ENCODE results near the gene NT5C2.
A peak's percentile ranks its signal among the peaks of the same experiment; 100 is the strongest.

Gene NT5C2

GRCh38 chr10:103053659-103054581, 139.2 kb downstream of the NT5C2 start:
- H3K27me3 ChIP-seq (ENCODE audit: control insufficient read depth, insufficient read depth, low read length, poor library complexity, severe bottlenecking): no peaks in the 10 kb centered on the region
- 60 to 61% methylated on average over 20 of the region's 20 CpGs for WGBS, 2 experiments
- H3K27ac ChIP-seq (ENCODE audit: insufficient read depth, low read depth, low read length, poor library complexity, severe bottlenecking): no peak overlapping the region
- H3K9me3 ChIP-seq (ENCODE audit: control insufficient read depth, low read length): no peaks in the 10 kb centered on the region
- peaks cover 6% of the 10 kb centered on the region for H3K36me3 ChIP-seq (ENCODE audit: control insufficient read depth, insufficient read depth, low read length)
- H3K4me3 ChIP-seq (ENCODE audit: insufficient read depth, low read depth, low read length): no peak overlapping the region
- H3K4me1 ChIP-seq (ENCODE audit: control insufficient read depth, insufficient read depth, low read length): no peaks in the 10 kb centered on the region

GRCh38 chr10:103049237-103049636, 143.8 kb downstream of the NT5C2 start:
- Histone ChIP-seq H3K4me3 (ENCODE audit: insufficient read depth, low read depth, low read length) (no peak overlapping the region), H3K4me1 (ENCODE audit: control insufficient read depth, insufficient read depth, low read length) (peaks cover 9% of the 10 kb centered on the region), H3K36me3 (ENCODE audit: control insufficient read depth, insufficient read depth, low read length) (no peaks in the 10 kb centered on the region), H3K27me3 (ENCODE audit: control insufficient read depth, insufficient read depth, low read length, poor library complexity, severe bottlenecking) (no peaks in the 10 kb centered on the region), H3K27ac (ENCODE audit: insufficient read depth, low read depth, low read length, poor library complexity, severe bottlenecking) (no peak overlapping the region), H3K9me3 (ENCODE audit: control insufficient read depth, low read length) (no peaks in the 10 kb centered on the region)
- 89 to 90% methylated on average over 5 to 6 of the region's 6 CpGs for WGBS, 2 experiments

- 100% methylated on average over 2 to 3 of the region's 3 CpGs for WGBS, 2 experiments
- H3K27me3 ChIP-seq (ENCODE audit: control insufficient read depth, insufficient read depth, low read length, poor library complexity, severe bottlenecking): no peaks in the 10 kb centered on the region
- H3K36me3 ChIP-seq (ENCODE audit: control insufficient read depth, insufficient read depth, low read length): no peaks in the 10 kb centered on the region
- no peak overlapping the region for H3K4me3 ChIP-seq (ENCODE audit: insufficient read depth, low read depth, low read length)
- no peak overlapping the region for H3K27ac ChIP-seq (ENCODE audit: insufficient read depth, low read depth, low read length, poor library complexity, severe bottlenecking)
- H3K9me3 ChIP-seq (ENCODE audit: control insufficient read depth, low read length): no peaks in the 10 kb centered on the region
- H3K4me1 ChIP-seq (ENCODE audit: control insufficient read depth, insufficient read depth, low read length): peaks cover 16% of the 10 kb centered on the region
These were observed 145.7 kb downstream of the NT5C2 start for GRCh38 chr10:103047381-103047780.

- peaks cover 16% of the 10 kb centered on the region for H3K4me1 ChIP-seq (ENCODE audit: control insufficient read depth, insufficient read depth, low read length)
- 94% methylated on average over 3 of the region's 3 CpGs for WGBS, 2 experiments
- H3K27ac ChIP-seq (ENCODE audit: insufficient read depth, low read depth, low read length, poor library complexity, severe bottlenecking): no peak overlapping the region
- H3K9me3 ChIP-seq (ENCODE audit: control insufficient read depth, low read length): no peaks in the 10 kb centered on the region
- H3K36me3 ChIP-seq (ENCODE audit: control insufficient read depth, insufficient read depth, low read length): no peaks in the 10 kb centered on the region
- H3K27me3 ChIP-seq (ENCODE audit: control insufficient read depth, insufficient read depth, low read length, poor library complexity, severe bottlenecking): no peaks in the 10 kb centered on the region
- no peak overlapping the region for H3K4me3 ChIP-seq (ENCODE audit: insufficient read depth, low read depth, low read length)
These were observed 147.1 kb downstream of the NT5C2 start for GRCh38 chr10:103045961-103046360.

GRCh38 chr10:103044942-103045489, 148.1 kb downstream of the NT5C2 start:
- Histone ChIP-seq H3K27ac (ENCODE audit: insufficient read depth, low read depth, low read length, poor library complexity, severe bottlenecking) (peak overlapping the region; percentile 78), H3K9me3 (ENCODE audit: control insufficient read depth, low read length) (no peaks in the 10 kb centered on the region), H3K4me3 (ENCODE audit: insufficient read depth, low read depth, low read length) (no peak overlapping the region), H3K4me1 (ENCODE audit: control insufficient read depth, insufficient read depth, low read length) (peaks cover 16% of the 10 kb centered on the region), H3K36me3 (ENCODE audit: control insufficient read depth, insufficient read depth, low read length) (no peaks in the 10 kb centered on the region), H3K27me3 (ENCODE audit: control insufficient read depth, insufficient read depth, low read length, poor library complexity, severe bottlenecking) (no peaks in the 10 kb centered on the region)
- 85 to 86% methylated on average over 7 to 8 of the region's 8 CpGs for WGBS, 2 experiments

- no peak overlapping the region for H3K4me3 ChIP-seq (ENCODE audit: insufficient read depth, low read depth, low read length)
- peaks cover 16% of the 10 kb centered on the region for H3K4me1 ChIP-seq (ENCODE audit: control insufficient read depth, insufficient read depth, low read length)
- no peaks in the 10 kb centered on the region for H3K36me3 ChIP-seq (ENCODE audit: control insufficient read depth, insufficient read depth, low read length)
- H3K9me3 ChIP-seq (ENCODE audit: control insufficient read depth, low read length): no peaks in the 10 kb centered on the region
- no peak overlapping the region for H3K27ac ChIP-seq (ENCODE audit: insufficient read depth, low read depth, low read length, poor library complexity, severe bottlenecking)
- 81 to 82% methylated on average over 7 of the region's 7 CpGs for WGBS, 2 experiments
- no peaks in the 10 kb centered on the region for H3K27me3 ChIP-seq (ENCODE audit: control insufficient read depth, insufficient read depth, low read length, poor library complexity, severe bottlenecking)
These were observed 150.2 kb downstream of the NT5C2 start for GRCh38 chr10:103042908-103043307.

- Histone ChIP-seq H3K27me3 (ENCODE audit: control insufficient read depth, insufficient read depth, low read length, poor library complexity, severe bottlenecking) (no peaks in the 10 kb centered on the region), H3K36me3 (ENCODE audit: control insufficient read depth, insufficient read depth, low read length) (no peaks in the 10 kb centered on the region), H3K4me3 (ENCODE audit: insufficient read depth, low read depth, low read length) (no peak overlapping the region), H3K27ac (ENCODE audit: insufficient read depth, low read depth, low read length, poor library complexity, severe bottlenecking) (no peak overlapping the region), H3K4me1 (ENCODE audit: control insufficient read depth, insufficient read depth, low read length) (peaks cover 16% of the 10 kb centered on the region), H3K9me3 (ENCODE audit: control insufficient read depth, low read length) (no peaks in the 10 kb centered on the region)
- WGBS, 2 experiments: 71 to 79% methylated on average over 5 of the region's 5 CpGs
These were observed 150.9 kb downstream of the NT5C2 start for GRCh38 chr10:103042129-103042528.

GRCh38 chr10:103041391-103041790, 151.7 kb downstream of the NT5C2 start:
- Histone ChIP-seq H3K9me3 (ENCODE audit: control insufficient read depth, low read length) (no peaks in the 10 kb centered on the region), H3K27me3 (ENCODE audit: control insufficient read depth, insufficient read depth, low read length, poor library complexity, severe bottlenecking) (no peaks in the 10 kb centered on the region), H3K36me3 (ENCODE audit: control insufficient read depth, insufficient read depth, low read length) (no peaks in the 10 kb centered on the region), H3K4me1 (ENCODE audit: control insufficient read depth, insufficient read depth, low read length) (peaks cover 17% of the 10 kb centered on the region), H3K4me3 (ENCODE audit: insufficient read depth, low read depth, low read length) (no peak overlapping the region), H3K27ac (ENCODE audit: insufficient read depth, low read depth, low read length, poor library complexity, severe bottlenecking) (no peak overlapping the region)
- WGBS, 2 experiments: 90 to 92% methylated on average over 6 of the region's 6 CpGs

GRCh38 chr10:103040418-103040817, 152.7 kb downstream of the NT5C2 start:
- Histone ChIP-seq H3K9me3 (ENCODE audit: control insufficient read depth, low read length) (no peaks in the 10 kb centered on the region), H3K4me3 (ENCODE audit: insufficient read depth, low read depth, low read length) (no peak overlapping the region), H3K27ac (ENCODE audit: insufficient read depth, low read depth, low read length, poor library complexity, severe bottlenecking) (no peak overlapping the region), H3K27me3 (ENCODE audit: control insufficient read depth, insufficient read depth, low read length, poor library complexity, severe bottlenecking) (no peaks in the 10 kb centered on the region), H3K4me1 (ENCODE audit: control insufficient read depth, insufficient read depth, low read length) (peaks cover 23% of the 10 kb centered on the region), H3K36me3 (ENCODE audit: control insufficient read depth, insufficient read depth, low read length) (no peaks in the 10 kb centered on the region)
- 90 to 91% methylated on average over 4 of the region's 4 CpGs for WGBS, 2 experiments

GRCh38 chr10:103038570-103038969, 154.5 kb downstream of the NT5C2 start:
- H3K36me3 ChIP-seq (ENCODE audit: control insufficient read depth, insufficient read depth, low read length): no peaks in the 10 kb centered on the region
- no peak overlapping the region for H3K27ac ChIP-seq (ENCODE audit: insufficient read depth, low read depth, low read length, poor library complexity, severe bottlenecking)
- H3K4me3 ChIP-seq (ENCODE audit: insufficient read depth, low read depth, low read length): no peak overlapping the region
- H3K4me1 ChIP-seq (ENCODE audit: control insufficient read depth, insufficient read depth, low read length): peaks cover 15% of the 10 kb centered on the region
- no peaks in the 10 kb centered on the region for H3K27me3 ChIP-seq (ENCODE audit: control insufficient read depth, insufficient read depth, low read length, poor library complexity, severe bottlenecking)
- no peaks in the 10 kb centered on the region for H3K9me3 ChIP-seq (ENCODE audit: control insufficient read depth, low read length)
- WGBS, 2 experiments: 91 to 93% methylated on average over 2 of the region's 2 CpGs

Data from ectodermal cell (in vitro differentiated cells).